Activated CD8-positive, alpha-beta T cell treated with anti-CD3 and anti-CD28 coated beads for 36 hours (primary cell): ENCODE data around the gene RNLS. TPM values are rescaled to one million over a fixed set of nuclear protein-coding genes. Genes with fewer than 3 reads are reported as not detected.

Experiments
- ATAC-seq: fragments of 200-7000 bp; cut with Tn5 transposase; one replicate; pipeline ENCODE4 v1.10.0; 2021; ENCODE audit warnings: mild to moderate bottlenecking, moderate library complexity
- CTCF ChIA-PET: fragments of 350-600 bp; sonication (Branson Sonifier 250); formaldehyde crosslinking; loops from one replicate; lab custom pipeline; 2021; ENCODE audit warnings: antibody characterized with exemption; lab: Charles Lee
- POLR2A ChIA-PET: fragments of 350-600 bp; sonication (Branson Sonifier 250); formaldehyde crosslinking; loops from one replicate; lab custom pipeline; 2021; ENCODE audit warnings: antibody characterized with exemption; lab: Charles Lee
- DNase-seq: peaks from one replicate; pipeline ENCODE4 v3.0.0-alpha.2; 2020
- H3K27ac Mint-ChIP-seq: one replicate; pipeline ENCODE4 v1.8.0; 2021; ENCODE audit warnings: mild to moderate bottlenecking, mixed read lengths
- H3K27me3 Mint-ChIP-seq: one replicate; pipeline ENCODE4 v1.8.0; 2021; ENCODE audit warnings: mixed read lengths
- H3K36me3 Mint-ChIP-seq: one replicate; pipeline ENCODE4 v1.8.0; 2021; ENCODE audit warnings: low read depth, mixed read lengths
- H3K4me1 Mint-ChIP-seq: one replicate; pipeline ENCODE4 v1.8.0; 2021; ENCODE audit warnings: low read depth, mixed read lengths
- H3K4me3 Mint-ChIP-seq: one replicate; pipeline ENCODE4 v1.8.0; 2021; ENCODE audit warnings: mild to moderate bottlenecking, moderate library complexity, mixed read lengths
- H3K9me3 Mint-ChIP-seq: one replicate; pipeline ENCODE4 v1.8.0; 2021; ENCODE audit warnings: mixed read lengths
- CTCF ChIP-seq: fragments of 200-600 bp; IDR thresholded peaks from one replicate; pipeline ENCODE4 v1.8.0; 2022; ENCODE audit warnings: antibody characterized with exemption, mild to moderate bottlenecking
- intact Hi-C: fragments of 100-400 bp; cut with micrococcal nuclease; formaldehyde crosslinking; loops from one replicate; pipeline ENCODE4 v1.10.0; 2022
- total RNA-seq, 2 experiments: library from RNA; stranded (reverse); gene quantifications; one replicate each; pipeline ENCODE4 v1.2.3, GENCODE V29; 2021

Gene RNLS
- total RNA-seq, 2 experiments from 2014 or later: 4.5 TPM

- no peak for DNase-seq
- CTCF ChIA-PET: no interaction called here
- no peaks in the 10 kb centered on the region for H3K4me1 Mint-ChIP-seq
- no peak overlapping the region for H3K4me3 Mint-ChIP-seq
- H3K9me3 Mint-ChIP-seq: no peaks in the 10 kb centered on the region
- H3K27ac Mint-ChIP-seq: no peak overlapping the region
- no peak for ATAC-seq
- TF ChIP-seq CTCF: no peak
- POLR2A ChIA-PET: no interaction called here
- H3K27me3 Mint-ChIP-seq: peaks cover 1% of the 10 kb centered on the region
- intact Hi-C loops: no loop called here
- no peaks in the 10 kb centered on the region for H3K36me3 Mint-ChIP-seq
These were observed 45.8 kb downstream of the RNLS start for GRCh38 chr10:88537322-88537721.

GRCh38 chr10:88536437-88536836, 46.7 kb downstream of the RNLS start:
- Mint-ChIP-seq H3K27ac (no peak overlapping the region), H3K27me3 (peaks cover 1% of the 10 kb centered on the region), H3K4me3 (no peak overlapping the region), H3K4me1 (no peaks in the 10 kb centered on the region), H3K36me3 (no peaks in the 10 kb centered on the region), H3K9me3 (no peaks in the 10 kb centered on the region)
- DNase-seq (no peak), ATAC-seq (no peak)
- intact Hi-C loops: no loop called here
- TF ChIP-seq CTCF: no peak
- CTCF ChIA-PET: no interaction called here
- POLR2A ChIA-PET: no interaction called here

GRCh38 chr10:88534072-88534665, 48.9 kb downstream of the RNLS start:
- intact Hi-C loops: no loop called here
- Mint-ChIP-seq H3K9me3 (no peaks in the 10 kb centered on the region), H3K36me3 (no peaks in the 10 kb centered on the region), H3K4me1 (no peaks in the 10 kb centered on the region), H3K4me3 (no peak overlapping the region), H3K27ac (no peak overlapping the region), H3K27me3 (peaks cover 1% of the 10 kb centered on the region)
- TF ChIP-seq CTCF: no peak
- ATAC-seq (no peak), DNase-seq (no peak)
- CTCF ChIA-PET: no interaction called here
- POLR2A ChIA-PET: no interaction called here

- intact Hi-C loops: no loop called here
- TF ChIP-seq CTCF: no peak
- Mint-ChIP-seq H3K27ac (no peak overlapping the region), H3K9me3 (no peaks in the 10 kb centered on the region), H3K27me3 (no peaks in the 10 kb centered on the region), H3K36me3 (no peaks in the 10 kb centered on the region), H3K4me1 (no peaks in the 10 kb centered on the region), H3K4me3 (no peak overlapping the region)
- DNase-seq (no peak), ATAC-seq (no peak)
- CTCF ChIA-PET: interaction anchor here (1.6 kb wide), 1 partner anchor 21 kb away, joined by 3 read pairs; no protein-coding TSS in a partner anchor
- POLR2A ChIA-PET: no interaction called here
These were observed 51.6 kb downstream of the RNLS start for GRCh38 chr10:88531392-88532052.

- H3K4me1 Mint-ChIP-seq: no peaks in the 10 kb centered on the region
- no peak overlapping the region for H3K27ac Mint-ChIP-seq
- H3K27me3 Mint-ChIP-seq: no peaks in the 10 kb centered on the region
- no peaks in the 10 kb centered on the region for H3K9me3 Mint-ChIP-seq
- ChIA-PET CTCF (no interaction called here), POLR2A (no interaction called here)
- ATAC-seq: no peak
- no peak overlapping the region for H3K4me3 Mint-ChIP-seq
- TF ChIP-seq CTCF: no peak
- DNase-seq: no peak
- intact Hi-C loops: no loop called here
- H3K36me3 Mint-ChIP-seq: no peaks in the 10 kb centered on the region
These were observed 52.3 kb downstream of the RNLS start for GRCh38 chr10:88530629-88531391.
